HG03097 (cell line): ENCODE measurements around the gene CADM1.

Experiments
- ATAC-seq: cut with Tn5 transposase; IDR thresholded peaks from one replicate; pipeline ENCODE4 v1.9.1; 2021; ENCODE audit not compliant: unreplicated experiment, low FRiP score

Gene CADM1

GRCh38 chr11:115291325-115291724 lies 212.9 kb downstream of the CADM1 start:
- ATAC-seq, result no peak

- ATAC-seq, result no peak
These were observed 213.3 kb downstream of the CADM1 start for GRCh38 chr11:115290893-115291292.

- ATAC-seq, result no peak
These were observed 213.7 kb downstream of the CADM1 start for GRCh38 chr11:115290479-115290878.

DNA sequence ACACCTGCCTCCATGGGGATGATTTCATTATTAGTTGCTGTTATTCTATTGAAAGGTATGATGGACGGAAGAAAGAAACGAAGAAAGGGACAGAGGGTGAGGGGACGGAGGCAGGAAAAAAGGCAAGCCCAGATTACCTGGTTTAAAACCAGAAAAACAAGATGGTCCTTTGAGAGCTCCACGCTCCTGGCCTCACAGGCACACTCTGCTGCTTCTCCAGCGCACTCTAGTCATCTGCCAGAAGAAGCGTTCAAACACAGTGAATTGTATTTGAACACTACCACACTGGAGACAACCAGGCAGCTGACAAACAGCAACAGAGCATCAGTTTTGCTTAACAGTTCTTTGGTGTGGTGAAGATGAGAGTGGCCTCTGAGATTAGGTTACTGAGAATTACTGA lies 216.9 kb downstream of the CADM1 start:
- no peak for ATAC-seq

GRCh38 chr11:115286614-115287013 lies 217.6 kb downstream of the CADM1 start:
- no peak for ATAC-seq

GRCh38 chr11:115284773-115285172 lies 219.4 kb downstream of the CADM1 start:
- ATAC-seq, result no peak

GRCh38 chr11:115282923-115283322 lies 221.3 kb downstream of the CADM1 start:
- no peak for ATAC-seq

- no peak for ATAC-seq
These were observed 223.4 kb downstream of the CADM1 start for GRCh38 chr11:115280775-115281174.

DNA sequence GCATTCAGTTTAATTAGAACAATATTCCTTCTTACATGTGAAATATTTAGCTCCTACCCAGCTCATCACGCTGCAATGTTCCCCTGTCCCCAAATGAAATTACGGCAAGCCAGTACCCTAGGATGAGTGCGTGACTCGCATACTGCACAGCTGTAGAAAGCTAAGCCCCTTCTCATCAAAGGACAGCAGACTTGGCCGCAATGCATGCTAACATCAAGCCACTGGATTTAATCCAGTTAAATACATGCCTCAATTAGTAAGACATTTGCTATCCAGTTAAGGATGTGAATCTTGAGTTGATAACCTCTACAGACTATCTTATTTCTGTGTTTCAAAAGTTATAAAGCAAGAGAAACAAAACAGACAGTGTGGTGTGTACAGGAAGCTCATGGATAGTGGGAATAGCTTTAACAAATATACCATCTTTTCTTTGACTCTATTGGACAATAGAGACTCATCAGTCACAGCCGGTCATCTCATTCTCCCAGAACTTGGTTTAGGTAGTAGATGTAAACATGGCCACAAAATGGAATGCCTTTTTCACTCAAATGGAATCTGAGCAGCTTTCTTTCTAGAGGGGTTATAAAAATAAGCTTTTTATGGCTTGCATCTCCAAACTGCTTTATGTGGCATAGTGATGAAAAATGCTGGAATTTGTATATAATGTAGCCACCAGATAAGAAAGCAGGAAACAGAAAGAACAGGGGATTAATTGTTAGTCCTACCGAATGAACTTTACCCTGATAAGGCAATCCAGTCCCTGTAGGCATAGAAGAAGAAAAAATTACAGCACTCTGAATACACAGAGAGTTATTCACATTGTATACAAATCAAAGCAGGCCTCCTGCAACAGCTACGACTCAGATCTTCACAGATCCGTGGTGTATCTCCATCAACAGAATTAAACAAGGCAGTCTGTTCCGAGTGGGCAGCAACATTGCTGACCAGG lies 224.1 kb downstream of the CADM1 start:
- no peak for ATAC-seq

DNA sequence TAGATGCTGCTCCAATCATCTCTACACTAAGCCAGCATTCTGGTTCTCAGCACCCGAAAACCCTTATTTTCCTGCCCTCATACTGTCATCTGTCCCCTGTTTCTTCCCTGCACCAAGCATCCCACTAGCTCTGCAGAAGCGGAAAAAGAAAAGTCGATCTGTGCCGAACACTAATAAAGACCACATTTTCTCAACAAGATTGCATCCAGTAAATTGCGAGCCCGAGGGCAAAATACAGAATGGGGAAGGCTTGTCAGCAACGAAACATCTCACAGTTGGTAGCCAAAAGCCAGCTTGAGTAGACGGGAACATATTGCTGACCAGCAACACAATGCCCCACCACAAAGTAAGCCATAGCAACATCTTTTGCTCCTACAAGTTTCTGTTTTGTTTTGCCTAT lies 227.4 kb downstream of the CADM1 start:
- no peak for ATAC-seq

DNA sequence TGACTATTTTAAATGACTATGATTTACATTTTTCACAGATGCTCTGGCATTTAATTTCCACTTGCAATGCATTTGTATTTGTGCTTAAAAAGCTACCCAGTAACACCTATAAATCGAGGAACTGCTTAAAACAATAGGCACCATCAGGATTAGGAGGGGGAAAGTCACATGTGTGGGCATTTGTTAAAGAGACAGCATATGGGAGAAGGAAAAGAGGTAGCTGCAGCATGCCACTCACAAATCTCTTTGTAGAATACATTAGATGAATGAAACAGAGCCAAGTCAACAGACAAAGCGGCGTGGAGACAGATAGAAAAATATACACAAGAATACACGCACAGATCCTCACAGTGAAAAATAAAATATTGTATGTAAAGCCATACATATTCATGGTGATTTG lies 228.0 kb downstream of the CADM1 start:
- ATAC-seq, result no peak

- ATAC-seq, result no peak
These were observed 229.2 kb downstream of the CADM1 start for GRCh38 chr11:115275045-115275444.

DNA sequence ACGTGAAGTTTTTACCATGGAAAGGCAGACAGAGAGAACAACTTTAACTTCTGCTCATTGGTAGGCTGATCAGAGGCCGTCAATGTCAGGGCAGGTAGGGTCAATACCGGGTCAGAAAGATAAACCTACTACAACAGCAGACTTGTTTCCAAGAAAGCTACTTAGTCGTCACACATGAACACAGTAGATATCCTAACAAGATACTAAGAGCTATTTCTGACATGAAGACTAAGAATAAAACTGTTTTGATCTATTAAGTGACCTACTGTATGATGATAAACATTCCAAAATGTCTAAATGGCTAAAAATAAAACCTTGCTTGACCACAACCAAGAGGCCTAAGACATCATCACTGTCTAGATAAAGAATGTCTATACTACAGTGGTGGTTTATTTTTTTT lies 231.3 kb downstream of the CADM1 start:
- no peak for ATAC-seq

- ATAC-seq, result no peak
These were observed 232.6 kb downstream of the CADM1 start for GRCh38 chr11:115271643-115272042.

GRCh38 chr11:115269191-115269950 lies 234.8 kb downstream of the CADM1 start:
- no peak for ATAC-seq

GRCh38 chr11:115267871-115268270 lies 236.3 kb downstream of the CADM1 start:
- ATAC-seq, result no peak

- ATAC-seq, result no peak
These were observed 236.9 kb downstream of the CADM1 start for GRCh38 chr11:115267238-115267781.

GRCh38 chr11:115266066-115266639 lies 238.1 kb downstream of the CADM1 start:
- no peak for ATAC-seq

- ATAC-seq, result no peak
These were observed 240.2 kb downstream of the CADM1 start for GRCh38 chr11:115263799-115264656.

DNA sequence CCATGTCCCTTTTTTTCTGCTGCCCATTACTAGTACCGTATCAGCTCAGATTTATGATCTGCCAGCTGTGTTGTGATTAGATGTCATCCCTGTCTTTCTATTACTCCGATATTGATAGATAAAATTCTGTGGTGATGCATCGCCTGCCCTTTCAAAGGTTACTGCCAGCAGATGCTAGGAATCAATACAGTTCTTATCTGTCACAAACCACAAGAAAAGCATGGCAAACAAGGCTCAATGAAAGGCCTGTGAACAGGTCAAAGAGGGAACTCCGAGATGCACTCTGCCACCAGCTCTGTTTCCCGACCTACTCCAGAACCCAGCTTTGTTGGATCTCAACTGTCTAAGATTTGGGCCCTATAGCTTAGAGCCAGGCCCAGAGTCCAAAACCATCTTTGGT lies 246.0 kb downstream of the CADM1 start:
- ATAC-seq, result no peak
